Transverse colon (tissue), 4 donors: ENCODE measurements around the gene TBCD.

Experiments
- EP300 ChIP-seq: sonication (generic); formaldehyde crosslinking; IDR thresholded peaks from one replicate; pipeline ENCODE4 v1.6.1; 2017; ENCODE audit warnings: antibody characterized with exemption, low read depth
- POLR2A ChIP-seq: fragments of 450-650 bp; IDR thresholded peaks from one replicate; pipeline ENCODE4 v1.6.1; 2016; ENCODE audit warnings: antibody characterized with exemption, mild to moderate bottlenecking, moderate library complexity
- POLR2AphosphoS5 ChIP-seq, 3 donors: sonication (generic); formaldehyde crosslinking; IDR thresholded peaks; one replicate each; pipeline ENCODE4 v1.6.1; 2016; ENCODE audit warnings: antibody characterized with exemption in 3 of 3
- TF ChIP-seq, protein P1 (sequence below), 5 experiments: fragments of 200-600 bp in 3 of 5; fragments of 450-650 bp in 2 of 5; sonication (generic) in 3 of 5; IDR thresholded peaks; 1 replicate in 2 of 5; 2 replicates in 3 of 5; pipeline ENCODE4 v1.5.1; 2016 to 2017; ENCODE audit warnings: antibody characterized with exemption in 5 of 5, inconsistent platforms in 3 of 5, mild to moderate bottlenecking in 2 of 5, moderate library complexity in 1 of 5

DNA sequence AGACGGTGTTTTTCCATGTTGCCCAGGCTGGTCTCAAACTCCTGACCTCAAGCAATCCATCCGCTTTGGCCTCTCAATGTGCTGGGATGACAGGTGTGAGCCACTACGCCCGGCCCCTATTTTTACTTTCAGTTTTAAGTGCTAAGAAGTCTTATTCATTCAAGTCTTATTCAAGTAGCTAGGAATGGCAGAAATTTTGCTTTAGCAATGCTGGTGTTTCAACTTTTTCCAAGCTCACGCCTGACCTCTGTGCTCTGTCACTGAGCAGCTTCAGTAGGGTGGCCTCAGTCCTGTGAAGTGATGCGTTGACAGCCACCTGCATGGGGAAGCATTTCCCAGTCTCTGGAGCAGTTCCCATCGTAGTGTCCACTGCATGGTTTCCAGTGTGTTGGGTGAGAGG lies 75.1 kb downstream of the TBCD start:
- TF ChIP-seq, protein P1, sequence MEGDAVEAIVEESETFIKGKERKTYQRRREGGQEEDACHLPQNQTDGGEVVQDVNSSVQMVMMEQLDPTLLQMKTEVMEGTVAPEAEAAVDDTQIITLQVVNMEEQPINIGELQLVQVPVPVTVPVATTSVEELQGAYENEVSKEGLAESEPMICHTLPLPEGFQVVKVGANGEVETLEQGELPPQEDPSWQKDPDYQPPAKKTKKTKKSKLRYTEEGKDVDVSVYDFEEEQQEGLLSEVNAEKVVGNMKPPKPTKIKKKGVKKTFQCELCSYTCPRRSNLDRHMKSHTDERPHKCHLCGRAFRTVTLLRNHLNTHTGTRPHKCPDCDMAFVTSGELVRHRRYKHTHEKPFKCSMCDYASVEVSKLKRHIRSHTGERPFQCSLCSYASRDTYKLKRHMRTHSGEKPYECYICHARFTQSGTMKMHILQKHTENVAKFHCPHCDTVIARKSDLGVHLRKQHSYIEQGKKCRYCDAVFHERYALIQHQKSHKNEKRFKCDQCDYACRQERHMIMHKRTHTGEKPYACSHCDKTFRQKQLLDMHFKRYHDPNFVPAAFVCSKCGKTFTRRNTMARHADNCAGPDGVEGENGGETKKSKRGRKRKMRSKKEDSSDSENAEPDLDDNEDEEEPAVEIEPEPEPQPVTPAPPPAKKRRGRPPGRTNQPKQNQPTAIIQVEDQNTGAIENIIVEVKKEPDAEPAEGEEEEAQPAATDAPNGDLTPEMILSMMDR (IDR thresholded peaks at IDR 0.05), result no peak
- TF ChIP-seq POLR2A (no peak), POLR2AphosphoS5 (IDR thresholded peaks at IDR 0.05) (no peak), EP300 (no peak)
